Neural progenitor cell (in vitro differentiated cells): Measurements from ENCODE around the gene TMPRSS9. TPM values are rescaled to one million over a fixed set of nuclear protein-coding genes. Genes with fewer than 3 reads are reported as not detected.

Experiments
- DNase-seq: peaks from one replicate; pipeline ENCODE4 v3.0.0-alpha.2; 2016; ENCODE audit warnings: low spot score
- H2AFZ ChIP-seq: fragments of 200-600 bp; sonication (generic); replicated peaks from 2 replicates; pipeline ENCODE4 v1.6.1; 2016; ENCODE audit warnings: antibody characterized with exemption
- H3F3A ChIP-seq: fragments of 200-600 bp; sonication (generic); 2 replicates; pipeline ENCODE4 v1.6.1; 2016; ENCODE audit warnings: antibody characterized with exemption, low read depth
- H3K27ac ChIP-seq: fragments of 200-600 bp; sonication (generic); 2 replicates; pipeline ENCODE4 v1.5.1; 2016; ENCODE audit warnings: mild to moderate bottlenecking
- H3K27me3 ChIP-seq: fragments of 200-600 bp; sonication (generic); 2 replicates; pipeline ENCODE4 v1.6.1; 2016; ENCODE audit warnings: mild to moderate bottlenecking, moderate library complexity
- H3K36me3 ChIP-seq: fragments of 200-600 bp; sonication (generic); 2 replicates; pipeline ENCODE4 v1.5.1; 2016
- H3K4me1 ChIP-seq: fragments of 200-600 bp; sonication (generic); 2 replicates; pipeline ENCODE4 v1.6.1; 2016; ENCODE audit warnings: mixed run types
- H3K4me2 ChIP-seq: fragments of 200-600 bp; sonication (generic); 2 replicates; pipeline ENCODE4 v1.6.1; 2016
- H3K4me3 ChIP-seq: fragments of 200-600 bp; sonication (generic); 2 replicates; pipeline ENCODE4 v1.5.1; 2016
- H3K79me2 ChIP-seq: fragments of 200-600 bp; sonication (generic); 2 replicates; pipeline ENCODE4 v1.6.1; 2016; ENCODE audit warnings: low read depth
- H3K9ac ChIP-seq: fragments of 200-600 bp; sonication (generic); 2 replicates; pipeline ENCODE4 v1.6.1; 2016
- H3K9me3 ChIP-seq: fragments of 200-600 bp; sonication (generic); 2 replicates; pipeline ENCODE4 v1.5.1; 2016; ENCODE audit warnings: low read depth
- H4K20me1 ChIP-seq: fragments of 200-600 bp; sonication (generic); 2 replicates; pipeline ENCODE4 v1.6.1; 2016; ENCODE audit warnings: low read depth
- H3K27ac Mint-ChIP-seq: 3 replicates; pipeline ENCODE4 v1.8.0; 2021; ENCODE audit warnings: mixed read lengths
- H3K27me3 Mint-ChIP-seq: 2 replicates; pipeline ENCODE4 v1.8.0; 2022; ENCODE audit warnings: low read depth, mild to moderate bottlenecking, inconsistent platforms, moderate library complexity, mixed read lengths; ENCODE audit not compliant: insufficient read depth
- H3K36me3 Mint-ChIP-seq: 3 replicates; pipeline ENCODE4 v1.8.0; 2021; ENCODE audit warnings: mixed read lengths
- H3K4me1 Mint-ChIP-seq: 3 replicates; pipeline ENCODE4 v1.8.0; 2021; ENCODE audit warnings: mixed read lengths
- H3K4me3 Mint-ChIP-seq: 3 replicates; pipeline ENCODE4 v1.8.0; 2021; ENCODE audit warnings: mild to moderate bottlenecking, moderate library complexity, mixed read lengths
- H3K9me3 Mint-ChIP-seq: 3 replicates; pipeline ENCODE4 v1.8.0; 2020; ENCODE audit warnings: mixed read lengths
- CTCF ChIP-seq: fragments of 200-600 bp; sonication (generic); IDR thresholded peaks from 2 replicates; pipeline ENCODE4 v1.5.1; 2017; ENCODE audit warnings: antibody characterized with exemption, mild to moderate bottlenecking
- EZH2 ChIP-seq: fragments of 200-600 bp; sonication (generic); IDR thresholded peaks from 2 replicates; pipeline ENCODE4 v1.6.1; 2017; ENCODE audit warnings: antibody characterized with exemption, mild to moderate bottlenecking, moderate library complexity
- EZH2phosphoT487 ChIP-seq: fragments of 200-600 bp; sonication (generic); IDR thresholded peaks from 2 replicates; pipeline ENCODE4 v1.6.1; 2017; ENCODE audit warnings: antibody characterized with exemption
- total RNA-seq: library from RNA; depleted of rRNA; stranded (reverse); fragments of >200 nt; gene quantifications from 2 replicates; pipeline ENCODE4 v1.2.3, GENCODE V29; 2015; ENCODE audit warnings: low replicate concordance

The TMPRSS9 gene
- total RNA-seq, 1 donor from 2014 or later: not detected

DNA sequence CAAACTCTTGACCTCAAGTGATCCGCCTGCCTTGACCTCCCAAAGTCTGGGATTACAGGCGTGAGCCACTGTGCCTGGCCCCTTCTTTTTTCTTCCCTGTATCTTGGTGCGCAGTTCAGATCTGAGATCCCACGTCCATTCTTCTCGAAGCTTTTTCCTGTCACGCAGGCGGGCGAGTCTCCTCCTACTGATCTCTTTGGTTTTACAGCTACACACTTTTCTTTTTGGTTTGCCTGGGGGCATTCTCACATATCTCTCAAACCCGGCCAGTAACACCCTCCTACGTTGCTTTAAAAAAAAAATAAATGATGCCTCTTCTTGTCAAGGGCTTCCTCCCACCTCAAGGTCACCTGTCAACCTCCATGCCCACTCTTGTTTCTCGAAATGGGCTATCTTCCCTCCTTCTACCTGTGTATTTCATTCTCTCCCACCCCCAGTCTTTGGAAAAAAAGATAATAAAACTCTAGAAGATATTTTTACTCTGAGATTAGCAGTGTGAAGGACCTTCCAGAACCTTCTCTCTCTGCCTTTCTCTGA is 12.1 kb downstream of the TMPRSS9 start:
- no peak overlapping the region for H3K27ac Mint-ChIP-seq
- H2AFZ ChIP-seq: no peak overlapping the region

DNA sequence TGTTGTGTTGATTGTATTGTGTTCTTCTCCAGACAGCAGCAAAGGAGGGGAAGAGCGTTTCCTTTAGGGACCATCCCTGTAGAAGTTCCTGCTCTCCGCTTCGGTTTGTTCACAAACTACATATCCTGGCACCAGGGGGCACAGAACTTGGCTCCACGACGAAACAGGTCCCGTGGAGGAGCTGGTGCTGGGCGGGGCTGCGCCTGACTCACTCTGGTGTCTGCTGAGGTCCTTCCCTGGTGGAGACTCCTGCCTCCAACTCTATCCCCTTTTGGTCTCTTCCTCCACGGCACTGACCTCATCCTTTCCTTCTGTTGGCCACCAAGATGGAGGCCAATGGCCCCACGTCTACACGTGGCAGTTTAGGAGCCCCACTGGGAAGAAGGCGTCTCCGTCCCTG is 14.7 kb downstream of the TMPRSS9 start:
- H3K4me1 Mint-ChIP-seq: peaks cover 14% of the 10 kb centered on the region
- peak overlapping the region; percentile 49 for H3K4me3 Mint-ChIP-seq
- no peak overlapping the region for H2AFZ ChIP-seq
- no peak for TF ChIP-seq EZH2phosphoT487
- no peak for TF ChIP-seq CTCF
- no peak for TF ChIP-seq EZH2
- no peaks in the 10 kb centered on the region for H3K9me3 ChIP-seq
- no peak overlapping the region for H3K27ac Mint-ChIP-seq
- DNase-seq: no peak
- no peaks in the 10 kb centered on the region for H3F3A ChIP-seq
- no peaks in the 10 kb centered on the region for H3K79me2 ChIP-seq
- no peak overlapping the region for H3K4me2 ChIP-seq
- peaks cover 10% of the 10 kb centered on the region for H3K27me3 Mint-ChIP-seq
- H4K20me1 ChIP-seq: no peaks in the 10 kb centered on the region
- H3K27me3 ChIP-seq: no peaks in the 10 kb centered on the region
- H3K9ac ChIP-seq: no peak overlapping the region
- no peaks in the 10 kb centered on the region for H3K4me1 ChIP-seq
- H3K4me3 ChIP-seq: no peak overlapping the region
- peaks cover 17% of the 10 kb centered on the region for H3K9me3 Mint-ChIP-seq
- H3K27ac ChIP-seq: no peak overlapping the region
- H3K36me3 Mint-ChIP-seq: no peaks in the 10 kb centered on the region
- H3K36me3 ChIP-seq: no peaks in the 10 kb centered on the region

More for the DNA sequence above, 12.1 kb downstream of the TMPRSS9 start:
- Histone ChIP-seq H3K79me2 (no peaks in the 10 kb centered on the region), H3F3A (no peaks in the 10 kb centered on the region), H3K27me3 (no peaks in the 10 kb centered on the region), H3K4me3 (no peak overlapping the region), H4K20me1 (no peaks in the 10 kb centered on the region), H3K27ac (no peak overlapping the region), H3K9ac (no peak overlapping the region), H3K4me2 (no peak overlapping the region), H3K4me1 (no peaks in the 10 kb centered on the region), H3K9me3 (no peaks in the 10 kb centered on the region), H3K36me3 (no peaks in the 10 kb centered on the region)
- no peak for DNase-seq
- peaks cover 16% of the 10 kb centered on the region for H3K4me1 Mint-ChIP-seq
- H3K4me3 Mint-ChIP-seq: no peak overlapping the region
- no peaks in the 10 kb centered on the region for H3K36me3 Mint-ChIP-seq
- TF ChIP-seq EZH2phosphoT487 (no peak), EZH2 (no peak), CTCF (no peak)
- peaks cover 7% of the 10 kb centered on the region for H3K27me3 Mint-ChIP-seq
- H3K9me3 Mint-ChIP-seq: peaks cover 7% of the 10 kb centered on the region

GRCh38 chr19:2375353-2376121 is 15.5 kb downstream of the TMPRSS9 start:
- Histone ChIP-seq H3K4me3 (no peak overlapping the region), H3K9me3 (no peaks in the 10 kb centered on the region), H3F3A (no peaks in the 10 kb centered on the region), H3K27me3 (no peaks in the 10 kb centered on the region), H2AFZ (no peak overlapping the region), H4K20me1 (no peaks in the 10 kb centered on the region), H3K4me1 (no peaks in the 10 kb centered on the region), H3K9ac (no peak overlapping the region), H3K27ac (no peak overlapping the region), H3K79me2 (no peaks in the 10 kb centered on the region), H3K36me3 (no peaks in the 10 kb centered on the region), H3K4me2 (no peak overlapping the region)
- Mint-ChIP-seq H3K4me1 (peaks cover 15% of the 10 kb centered on the region), H3K27me3 (peaks cover 10% of the 10 kb centered on the region), H3K27ac (no peak overlapping the region), H3K4me3 (peak overlapping the region; percentile 49), H3K9me3 (peaks cover 19% of the 10 kb centered on the region), H3K36me3 (no peaks in the 10 kb centered on the region)
- no peak for DNase-seq
- no peak for TF ChIP-seq EZH2
- no peak for TF ChIP-seq CTCF
- TF ChIP-seq EZH2phosphoT487: no peak
